CD4-positive, alpha-beta T cell treated with Interferon gamma for 1 hour (primary cell): ENCODE data around the gene ZHX3.

Experiments used
- DNase-seq: peaks from one replicate; pipeline ENCODE4 v3.0.0-alpha.2; 2020

The ZHX3 gene

GRCh38 chr20:41352106-41352505, 34.6 kb upstream of the ZHX3 start:
- DNase-seq, result no peak

- DNase-seq, result no peak
Measured at GRCh38 chr20:41350408-41350962, 33.0 kb upstream of the ZHX3 start.

DNA sequence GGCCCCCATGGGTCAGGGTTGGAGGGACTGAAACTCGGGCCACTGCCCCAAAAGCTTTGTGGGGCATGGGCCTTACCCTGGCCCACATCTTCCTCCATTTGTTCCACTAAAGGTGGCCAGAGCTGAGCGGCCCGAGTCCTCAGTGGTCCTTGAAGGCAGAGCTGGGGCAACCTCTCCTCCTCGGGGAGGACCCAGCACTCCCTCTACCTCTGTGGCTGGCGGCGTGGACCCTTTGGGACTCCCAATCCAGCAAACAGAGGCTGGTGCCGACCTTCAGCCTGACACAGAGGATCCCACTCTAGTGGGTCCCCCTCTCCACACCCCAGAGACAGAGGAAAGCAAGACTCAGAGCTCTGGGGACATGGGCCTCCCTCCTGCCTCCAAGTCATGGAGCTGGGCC, 32.4 kb upstream of the ZHX3 start:
- DNase-seq, result no peak

DNA sequence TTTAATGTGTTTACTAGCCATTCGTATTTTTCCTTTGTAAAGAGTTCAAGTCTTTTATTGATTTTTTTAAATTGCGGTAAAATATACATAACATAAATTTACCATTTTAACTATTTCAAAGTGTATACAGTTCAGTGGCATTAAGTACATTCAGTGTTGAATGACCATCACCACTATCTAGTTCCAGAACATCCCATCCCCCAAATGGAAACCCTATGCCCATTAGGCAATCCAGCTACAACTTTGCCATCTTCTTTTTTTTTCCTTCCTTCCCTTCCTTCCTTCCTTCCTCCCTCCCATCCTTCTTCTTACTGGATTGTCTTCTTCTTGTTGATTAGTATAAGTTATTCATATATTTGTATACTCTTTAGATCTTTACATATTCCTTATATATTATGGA, 31.7 kb upstream of the ZHX3 start:
- no peak for DNase-seq

- no peak for DNase-seq
Measured at GRCh38 chr20:41348430-41349172, 31.1 kb upstream of the ZHX3 start.

- DNase-seq, result no peak
Measured at GRCh38 chr20:41347523-41348429, 30.2 kb upstream of the ZHX3 start.

- no peak for DNase-seq
Measured at GRCh38 chr20:41345729-41346067, 28.2 kb upstream of the ZHX3 start.

GRCh38 chr20:41344938-41345728, 27.6 kb upstream of the ZHX3 start:
- DNase-seq, result no peak

DNA sequence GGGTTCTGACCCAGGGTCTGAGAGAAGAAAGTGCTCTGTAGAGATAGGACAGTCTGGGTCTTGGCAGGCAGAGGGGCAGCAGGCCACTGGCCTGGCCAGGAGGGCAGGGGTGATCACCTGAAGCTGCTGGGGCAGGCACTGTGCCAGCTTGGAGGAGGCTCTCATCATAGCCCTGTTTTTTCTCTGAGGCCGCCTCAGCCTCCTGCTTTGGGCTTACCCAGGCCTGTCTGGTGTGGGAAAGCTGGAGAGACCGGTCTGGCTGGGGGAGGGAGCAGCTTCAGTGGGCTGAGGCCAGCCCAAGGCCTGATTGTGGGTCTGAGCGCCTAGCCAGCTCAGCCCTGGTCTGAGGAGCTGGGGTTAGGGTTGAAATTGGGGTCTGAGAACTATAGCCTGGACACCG, 26.9 kb upstream of the ZHX3 start:
- no peak for DNase-seq

- DNase-seq, result no peak
Measured at GRCh38 chr20:41342474-41343464, 25.2 kb upstream of the ZHX3 start.

DNA sequence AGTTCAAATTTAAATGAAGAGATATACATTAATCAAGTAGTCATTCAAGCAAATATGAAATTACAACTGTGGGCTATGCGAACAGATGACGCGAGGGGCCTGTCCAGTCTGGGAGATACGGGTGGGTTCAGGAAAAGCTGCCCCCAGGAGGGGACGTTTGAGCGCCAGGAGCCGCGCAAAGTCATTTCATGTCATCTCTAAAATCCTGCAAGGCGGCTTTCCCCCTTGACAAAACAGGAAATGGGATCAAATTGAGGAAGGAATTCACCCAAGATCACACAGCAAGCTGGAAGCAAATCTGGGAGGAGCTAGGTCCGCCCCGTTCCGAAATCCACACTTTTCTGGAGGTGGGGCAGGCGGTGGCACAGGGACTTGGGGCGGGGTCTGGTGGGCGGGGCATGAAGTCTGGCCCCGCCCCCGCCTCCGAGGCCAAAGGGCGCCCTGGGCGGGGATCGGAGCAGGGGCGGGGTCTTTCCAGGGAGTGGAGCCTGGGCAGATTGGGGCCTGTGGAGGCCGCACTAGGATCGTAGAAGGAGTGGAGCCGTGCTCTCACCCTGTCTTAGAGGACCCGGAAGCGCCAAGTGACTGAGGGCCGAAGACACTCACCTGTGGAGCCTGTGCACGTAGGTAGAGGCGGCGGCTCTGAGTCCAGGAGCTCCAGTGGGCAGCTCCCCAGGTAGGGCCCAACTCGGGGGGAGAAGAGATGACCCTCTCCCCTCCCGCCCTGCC, 23.0 kb upstream of the ZHX3 start, which contains the start of gene LPIN3:
TSS of gene LPIN3 (plus strand) at position 495 of the 729 bp plus-strand sequence. CDS start 4,983 bp downstream, outside the sequence.
- peak; percentile 45 for DNase-seq

GRCh38 chr20:41339957-41340326, 22.4 kb upstream of the ZHX3 start:
- peak; percentile 76 for DNase-seq

- no peak for DNase-seq
Measured at GRCh38 chr20:41336711-41337492, 19.4 kb upstream of the ZHX3 start.

GRCh38 chr20:41335591-41335990, 18.1 kb upstream of the ZHX3 start:
- DNase-seq, result no peak

- no peak for DNase-seq
Measured at GRCh38 chr20:41334443-41335421, 17.2 kb upstream of the ZHX3 start.

DNA sequence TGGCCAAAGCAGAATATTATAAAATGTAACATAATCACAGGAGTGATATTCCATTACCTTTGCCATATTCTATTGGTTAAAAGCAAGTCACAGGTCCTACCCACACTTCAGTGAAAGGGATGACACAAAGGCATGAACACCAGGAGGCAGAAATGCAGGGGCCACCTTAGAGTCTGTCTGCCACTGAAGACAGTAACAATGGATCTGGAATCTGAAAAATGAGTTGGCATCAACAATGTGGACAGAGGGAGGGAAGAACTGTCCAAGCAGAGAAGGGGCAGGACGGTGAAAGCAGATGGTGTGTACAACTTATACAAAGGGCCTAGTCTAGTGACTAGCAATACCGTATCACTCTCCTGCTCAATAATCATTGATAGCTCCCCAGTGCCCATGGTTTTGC, 16.5 kb upstream of the ZHX3 start:
- DNase-seq, result no peak

DNA sequence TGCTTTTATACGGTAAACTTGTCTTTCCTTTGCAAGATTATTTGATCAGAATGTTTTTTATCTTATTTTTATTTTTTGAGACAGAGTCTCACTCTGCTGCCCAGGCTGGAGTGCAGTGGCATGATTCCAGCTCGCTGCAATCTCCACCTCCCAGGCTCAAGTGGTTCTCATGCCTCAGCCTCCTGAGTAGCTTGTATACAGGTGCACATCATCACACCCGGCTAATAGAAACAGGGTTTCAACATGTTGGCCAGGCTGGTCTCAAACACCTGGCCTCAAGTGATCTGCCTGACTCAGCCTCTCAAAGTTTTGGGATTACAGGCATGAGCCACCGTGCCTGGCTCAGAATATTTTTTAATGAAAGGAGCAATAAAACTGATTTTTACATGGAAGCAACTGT, 14.2 kb upstream of the ZHX3 start:
- DNase-seq, result no peak

- no peak for DNase-seq
Measured at GRCh38 chr20:41330941-41331340, 13.4 kb upstream of the ZHX3 start.

- DNase-seq, result no peak
Measured at GRCh38 chr20:41330343-41330720, 12.8 kb upstream of the ZHX3 start.
